Midbrain (tissue), 1 donor: Measurements from ENCODE around the gene C1QTNF12.

ENCODE experiments used
- DNase-seq: peaks from one replicate; lab custom pipeline; 2025; lab: John Stamatoyannopoulos, UW

The C1QTNF12 gene

DNA sequence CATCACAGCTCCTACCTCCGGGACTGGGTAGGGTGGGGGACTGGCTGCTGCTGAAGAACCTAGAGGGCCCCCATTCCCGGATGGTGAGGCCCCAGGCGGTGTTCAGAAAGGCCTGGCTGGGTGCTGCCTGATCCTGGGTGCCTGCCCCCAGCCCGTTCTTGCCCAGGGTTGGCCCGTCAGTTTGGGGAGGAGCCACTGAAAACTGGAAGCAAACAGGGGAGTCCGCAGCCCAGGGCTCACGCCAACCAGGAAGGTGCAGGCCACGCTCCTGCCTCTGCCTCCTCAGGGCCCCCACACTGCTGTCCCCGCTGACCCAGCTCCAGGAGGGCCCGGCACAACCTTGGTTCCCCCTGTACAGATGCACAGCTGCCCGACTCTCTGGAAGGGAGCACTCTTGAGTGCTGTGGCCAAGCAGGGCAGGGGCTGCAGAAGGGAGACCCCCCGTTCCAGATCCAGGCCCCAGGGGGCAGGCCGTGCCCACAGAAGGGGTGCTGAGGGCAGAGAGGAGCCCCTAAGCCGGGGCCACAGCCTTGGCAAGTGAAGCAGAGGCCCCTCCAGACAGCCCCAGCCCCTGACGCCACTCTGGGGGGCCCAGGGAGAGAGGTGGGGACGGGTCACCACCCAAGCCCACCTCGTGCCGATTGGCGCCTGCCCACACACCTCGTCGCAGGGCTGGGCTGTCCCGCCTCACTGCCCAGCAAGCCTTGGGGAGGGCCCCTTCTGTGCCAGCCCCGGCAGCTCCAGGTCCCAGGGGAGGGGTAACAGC is 5.5 kb downstream of the C1QTNF12 start:
- no peak for DNase-seq

DNA sequence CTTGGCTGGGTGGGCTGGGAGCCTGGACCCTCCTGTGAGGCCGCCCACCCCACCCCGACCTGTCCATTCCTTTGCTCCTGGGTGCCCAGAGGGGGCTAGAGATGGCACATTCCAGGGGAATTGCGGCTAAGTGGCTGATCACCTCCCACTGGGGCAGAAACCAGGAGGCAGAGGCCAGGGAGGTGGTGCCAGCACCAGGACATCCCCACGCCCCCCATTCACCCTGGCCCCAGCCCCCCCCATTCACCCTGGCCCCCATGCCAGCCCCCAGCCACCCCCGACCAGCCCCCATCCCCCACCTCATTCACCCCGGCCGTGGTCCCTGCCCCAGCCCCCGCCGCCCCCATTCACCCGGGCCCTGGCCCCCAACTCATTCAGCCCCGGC is 6.2 kb downstream of the C1QTNF12 start:
- DNase-seq = no peak

DNA sequence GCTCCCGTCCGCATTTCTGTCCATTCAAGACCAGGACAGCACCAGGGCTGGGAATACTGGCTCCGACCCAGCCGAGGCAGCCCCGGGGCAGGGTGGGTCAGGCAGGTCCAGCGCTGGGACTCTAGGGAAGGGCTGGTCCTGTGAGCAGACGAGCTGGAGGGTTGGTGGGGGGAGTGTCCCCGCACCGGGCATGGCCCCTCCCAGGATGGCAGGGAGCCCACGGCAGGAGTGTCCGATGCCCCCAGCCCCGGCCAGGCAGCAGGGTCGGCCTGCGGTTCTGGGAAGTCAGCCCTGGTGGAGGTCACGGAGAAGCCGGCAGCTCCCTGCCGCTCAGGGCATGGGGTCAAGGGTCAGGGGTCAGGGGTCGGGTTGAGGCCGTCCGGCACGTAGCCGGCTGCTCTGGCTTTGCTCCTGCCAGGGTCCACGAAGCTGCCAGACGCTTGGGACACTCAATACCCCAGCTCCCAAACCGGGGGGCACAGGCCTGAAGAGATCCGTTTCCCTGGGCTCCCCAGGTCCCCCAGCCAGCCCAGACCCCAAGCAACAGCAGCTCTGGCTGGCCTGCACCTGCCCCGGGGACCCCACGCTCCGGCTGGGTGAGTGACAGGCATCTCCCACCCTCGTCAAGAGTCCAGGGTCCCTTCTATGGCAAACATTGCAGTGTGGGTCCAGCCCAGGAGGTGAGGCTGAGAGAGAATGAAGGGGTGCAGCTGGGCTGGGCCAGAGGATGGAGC is 6.7 kb downstream of the C1QTNF12 start:
- no peak for DNase-seq

- no peak for DNase-seq
Measured at GRCh38 chr1:1239227-1239613, 7.3 kb downstream of the C1QTNF12 start.

GRCh38 chr1:1238702-1239178 is 7.8 kb downstream of the C1QTNF12 start:
- DNase-seq = no peak

- DNase-seq = no peak
Measured at GRCh38 chr1:1237874-1238701, 8.4 kb downstream of the C1QTNF12 start.

DNA sequence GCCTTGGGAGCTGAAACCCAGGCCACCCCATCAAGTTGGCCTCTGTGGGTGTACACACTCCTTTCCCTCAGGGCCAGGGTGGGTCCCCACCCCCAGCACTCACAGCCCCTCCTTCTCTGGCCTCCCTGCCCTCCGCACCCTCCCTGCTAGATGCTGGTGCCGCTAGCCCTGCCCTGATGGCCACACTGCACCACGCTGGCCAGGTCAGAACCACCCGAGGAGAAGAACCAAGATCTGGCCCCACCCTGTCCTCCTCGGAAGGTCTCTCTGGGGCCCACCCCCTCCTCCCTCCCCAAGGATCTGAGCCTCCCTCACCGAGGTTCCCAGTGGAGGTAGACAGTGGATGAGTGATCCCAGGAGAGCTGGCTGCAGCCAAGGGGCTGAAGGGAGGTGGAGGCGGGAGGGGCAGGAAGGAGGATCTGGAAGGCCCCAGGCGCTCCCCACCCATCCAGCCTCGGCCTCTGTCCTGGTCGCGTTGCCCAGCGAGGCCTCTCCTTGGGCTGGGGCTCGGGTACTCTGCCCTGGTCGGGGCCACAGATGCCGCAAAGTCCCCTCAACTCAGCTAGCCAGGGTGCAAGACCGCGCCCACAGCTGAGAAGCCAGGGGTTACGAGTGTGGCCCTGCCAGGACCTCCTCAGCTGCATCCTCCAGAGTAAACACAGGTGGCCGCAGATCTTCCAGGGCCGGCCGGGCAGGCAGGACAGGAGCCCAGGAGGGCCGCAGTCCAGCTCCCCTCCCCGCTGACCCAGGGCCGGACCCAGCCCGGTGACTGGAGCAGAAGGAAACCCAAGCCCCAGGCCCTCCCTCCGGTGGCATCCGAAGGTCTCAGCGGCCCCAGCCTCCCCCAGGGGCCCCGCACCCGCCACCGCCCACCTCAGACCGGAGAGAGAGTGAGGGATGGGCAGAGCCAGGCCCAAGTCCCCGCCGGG is 9.3 kb downstream of the C1QTNF12 start:
- no peak for DNase-seq

DNA sequence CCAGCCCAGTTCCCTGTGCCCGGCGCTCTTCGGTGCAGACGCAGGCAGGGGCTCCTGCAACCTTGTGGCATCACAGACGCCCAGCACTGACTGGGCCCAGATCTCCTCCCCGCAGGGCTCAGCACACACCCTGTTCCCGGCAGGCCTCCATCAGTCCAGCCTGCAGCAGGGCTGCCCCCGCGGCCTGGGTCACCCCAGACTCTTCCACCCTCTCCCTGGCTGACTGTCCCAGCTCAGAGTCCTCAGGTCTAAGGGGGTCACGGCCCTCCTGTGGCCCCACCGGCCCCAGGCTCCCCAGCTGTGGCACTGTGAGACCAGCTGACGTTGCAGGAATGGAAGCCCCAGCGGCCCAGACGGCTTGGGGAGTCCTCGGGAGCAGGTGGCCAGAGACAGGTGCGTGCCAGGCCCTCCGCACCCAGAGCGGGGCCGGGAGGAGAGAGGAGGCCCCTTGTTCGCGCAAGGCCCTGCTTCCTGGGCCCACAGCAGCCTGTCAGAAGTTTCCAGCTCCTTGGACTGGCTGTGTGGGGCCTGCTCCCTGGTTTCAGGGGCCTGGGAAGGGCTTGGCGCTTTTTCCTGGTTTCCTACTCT is 10.3 kb downstream of the C1QTNF12 start:
- no peak for DNase-seq

GRCh38 chr1:1235016-1235744 is 11.3 kb downstream of the C1QTNF12 start:
- no peak for DNase-seq

- no peak for DNase-seq
Measured at GRCh38 chr1:1234180-1234808, 12.2 kb downstream of the C1QTNF12 start.

DNA sequence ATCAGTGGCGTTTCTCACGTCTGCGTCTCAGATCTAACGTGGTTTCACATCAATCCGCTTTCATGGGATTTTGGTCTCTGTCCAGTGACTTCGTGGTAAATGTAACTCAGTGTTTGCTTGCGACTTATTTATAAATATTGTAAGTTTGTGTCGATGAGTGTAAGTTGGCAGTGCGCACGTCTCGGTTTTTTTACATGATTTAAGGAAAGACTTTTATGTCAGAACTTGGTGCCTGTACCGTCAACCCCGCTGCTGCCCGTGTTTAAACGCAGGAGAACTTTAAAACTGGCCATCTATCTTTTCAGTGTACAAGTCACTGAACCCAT is 13.0 kb downstream of the C1QTNF12 start:
- DNase-seq = no peak

DNA sequence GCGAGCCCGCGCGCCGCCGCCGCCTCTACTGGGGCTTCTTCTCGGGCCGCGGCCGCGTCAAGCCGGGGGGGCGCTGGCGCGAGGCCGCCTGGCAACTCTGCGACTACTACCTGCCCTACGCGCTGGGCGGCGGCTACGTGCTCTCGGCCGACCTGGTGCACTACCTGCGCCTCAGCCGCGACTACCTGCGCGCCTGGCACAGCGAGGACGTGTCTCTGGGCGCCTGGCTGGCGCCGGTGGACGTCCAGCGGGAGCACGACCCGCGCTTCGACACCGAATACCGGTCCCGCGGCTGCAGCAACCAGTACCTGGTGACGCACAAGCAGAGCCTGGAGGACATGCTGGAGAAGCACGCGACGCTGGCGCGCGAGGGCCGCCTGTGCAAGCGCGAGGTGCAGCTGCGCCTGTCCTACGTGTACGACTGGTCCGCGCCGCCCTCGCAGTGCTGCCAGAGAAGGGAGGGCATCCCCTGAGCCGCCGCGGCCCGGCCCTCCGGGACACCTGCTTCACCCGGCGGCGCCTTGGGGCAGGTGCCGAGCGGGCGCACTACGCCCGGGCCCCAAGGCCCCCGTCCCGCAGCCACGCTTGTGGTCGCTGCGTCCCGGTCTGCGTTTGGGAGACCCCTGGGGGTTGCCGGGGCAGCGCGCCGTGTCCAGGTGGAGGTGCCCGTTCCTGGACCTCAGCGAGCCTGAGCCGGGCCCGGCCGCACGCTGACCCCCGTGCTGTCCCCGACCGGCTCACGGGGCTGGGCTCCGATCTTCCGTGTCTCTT is 13.5 kb downstream of the C1QTNF12 start:
- no peak for DNase-seq

- DNase-seq = no peak
Measured at GRCh38 chr1:1232208-1232795, 14.2 kb downstream of the C1QTNF12 start, which contains the start of gene B3GALT6. Gene B3GALT6 (plus strand): TSS chr1:1232237. CDS start chr1:1232279, 42 bp downstream.

GRCh38 chr1:1231400-1232207 is 14.9 kb downstream of the C1QTNF12 start, which contains the start of gene SDF4:
Gene SDF4 (minus strand): TSS chr1:1232001. CDS start chr1:1228772, 3,229 bp downstream.
- peak; percentile 96 for DNase-seq

DNA sequence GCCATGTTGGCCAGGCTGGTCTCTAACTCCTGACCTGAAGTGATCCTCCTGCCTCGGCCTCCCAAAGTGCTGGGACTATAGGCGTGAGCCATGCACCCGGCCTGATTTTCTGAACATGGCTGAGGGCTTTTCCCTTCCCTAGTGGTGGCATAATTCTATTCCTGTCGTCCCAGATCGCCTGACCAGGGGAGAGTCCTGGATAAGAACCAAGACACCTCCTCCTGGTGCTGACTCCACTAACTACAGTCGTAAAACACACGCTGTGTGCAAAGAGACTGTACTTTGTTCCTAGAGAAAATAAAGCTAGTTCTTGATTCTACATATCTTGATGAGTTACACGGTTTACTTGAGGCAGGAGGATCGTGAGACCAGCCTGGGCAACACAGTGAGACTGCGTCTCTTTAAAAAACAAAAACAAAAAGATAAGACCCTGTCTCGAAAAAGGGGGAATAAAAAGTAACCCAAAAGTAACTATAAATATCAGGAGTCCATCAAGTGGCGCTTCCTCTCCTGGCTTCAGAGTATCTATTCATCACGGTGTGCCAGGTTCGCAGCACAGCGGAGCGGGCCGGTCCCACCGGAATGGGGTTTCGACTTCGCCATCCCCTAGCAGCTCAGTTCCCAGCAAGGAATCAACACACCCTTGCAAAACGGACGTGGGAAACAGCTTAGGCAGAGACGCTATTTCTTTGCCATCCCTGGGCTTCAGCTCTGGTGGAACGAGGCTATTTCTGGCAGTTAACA is 15.7 kb downstream of the C1QTNF12 start:
- no peak for DNase-seq

- DNase-seq = no peak
Measured at GRCh38 chr1:1229770-1230169, 16.8 kb downstream of the C1QTNF12 start.
